GM10266 (cell line): Measurements from ENCODE around the gene FREY1.

ENCODE experiments used
- DNase-seq: peaks from one replicate; pipeline ENCODE4 v3.0.0; 2012; ENCODE audit errors: extremely low spot score
- TF ChIP-seq, protein P1 (sequence below): IDR thresholded peaks from 2 replicates; pipeline ENCODE4 v1.5.1; 2012; ENCODE audit warnings: mild to moderate bottlenecking, low read depth; ENCODE audit not compliant: control insufficient read depth, insufficient read depth; ENCODE audit errors: missing control alignments

FREY1 gene

DNA sequence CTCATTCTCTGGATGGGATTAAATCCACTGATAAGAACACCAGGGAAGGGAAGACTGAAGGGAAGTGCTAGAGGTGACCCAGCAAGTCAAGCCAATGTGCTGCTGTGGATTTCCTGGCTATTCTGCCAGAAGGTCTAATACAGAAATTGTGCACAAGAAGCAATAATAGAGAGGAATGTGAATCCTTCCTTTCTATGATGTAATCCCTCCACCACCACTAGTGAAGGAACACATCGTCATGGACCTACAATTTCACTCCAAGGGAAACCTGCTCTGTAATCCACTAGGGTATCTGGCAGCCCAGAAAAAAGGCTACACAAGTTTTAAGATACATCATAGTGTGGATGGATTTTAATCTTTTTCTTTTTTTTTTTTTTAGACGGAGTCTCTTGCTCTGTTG is 32.8 kb upstream of the FREY1 start:
- TF ChIP-seq, protein P1, sequence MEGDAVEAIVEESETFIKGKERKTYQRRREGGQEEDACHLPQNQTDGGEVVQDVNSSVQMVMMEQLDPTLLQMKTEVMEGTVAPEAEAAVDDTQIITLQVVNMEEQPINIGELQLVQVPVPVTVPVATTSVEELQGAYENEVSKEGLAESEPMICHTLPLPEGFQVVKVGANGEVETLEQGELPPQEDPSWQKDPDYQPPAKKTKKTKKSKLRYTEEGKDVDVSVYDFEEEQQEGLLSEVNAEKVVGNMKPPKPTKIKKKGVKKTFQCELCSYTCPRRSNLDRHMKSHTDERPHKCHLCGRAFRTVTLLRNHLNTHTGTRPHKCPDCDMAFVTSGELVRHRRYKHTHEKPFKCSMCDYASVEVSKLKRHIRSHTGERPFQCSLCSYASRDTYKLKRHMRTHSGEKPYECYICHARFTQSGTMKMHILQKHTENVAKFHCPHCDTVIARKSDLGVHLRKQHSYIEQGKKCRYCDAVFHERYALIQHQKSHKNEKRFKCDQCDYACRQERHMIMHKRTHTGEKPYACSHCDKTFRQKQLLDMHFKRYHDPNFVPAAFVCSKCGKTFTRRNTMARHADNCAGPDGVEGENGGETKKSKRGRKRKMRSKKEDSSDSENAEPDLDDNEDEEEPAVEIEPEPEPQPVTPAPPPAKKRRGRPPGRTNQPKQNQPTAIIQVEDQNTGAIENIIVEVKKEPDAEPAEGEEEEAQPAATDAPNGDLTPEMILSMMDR = no peak
- no peak for DNase-seq

DNA sequence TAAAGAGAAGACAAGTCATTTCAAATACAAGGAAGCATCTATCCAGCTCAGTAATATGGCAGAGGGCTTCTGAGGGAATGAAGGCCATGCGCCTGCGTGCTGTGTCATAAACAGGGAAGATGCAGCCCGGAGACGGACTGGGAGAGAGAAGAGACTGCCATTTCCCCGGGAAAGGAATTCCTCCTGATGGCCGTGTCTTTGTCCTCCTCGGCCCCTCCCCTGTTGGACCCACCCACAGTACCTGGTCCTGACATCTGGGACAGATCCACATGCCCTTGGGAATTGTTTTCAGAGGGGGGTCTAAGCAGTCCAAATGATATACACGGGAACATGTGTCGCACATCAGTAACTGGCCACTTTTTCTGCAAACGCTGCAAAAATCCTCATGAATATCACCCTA is 30.8 kb upstream of the FREY1 start:
- DNase-seq = no peak
- TF ChIP-seq, protein P1 = no peak

DNA sequence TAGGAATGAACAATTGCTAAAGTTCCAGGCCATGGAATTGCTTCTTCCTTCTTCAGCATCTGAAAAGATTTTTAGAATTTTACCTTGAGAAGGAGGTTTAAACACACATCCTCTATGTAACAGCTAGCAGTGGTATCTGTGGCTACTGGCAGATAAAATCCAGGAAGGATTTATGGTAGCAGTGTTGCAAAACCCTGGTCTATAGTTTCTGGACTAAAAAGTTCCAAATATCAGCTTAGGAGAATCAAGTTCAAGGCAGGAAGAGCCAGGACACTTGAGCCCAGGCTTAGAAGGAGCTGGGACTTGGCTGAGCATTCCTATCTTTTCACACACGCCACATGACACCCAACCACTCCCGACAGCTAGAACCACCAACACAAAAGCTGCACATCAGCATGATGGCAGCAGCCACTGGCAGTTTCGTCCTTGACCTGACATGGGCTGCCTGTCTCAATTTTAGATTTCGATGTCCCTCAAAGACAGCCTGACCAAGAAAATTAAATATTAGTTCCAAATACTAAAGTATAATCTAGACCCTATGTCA is 29.5 kb upstream of the FREY1 start:
- TF ChIP-seq, protein P1 = no peak
- no peak for DNase-seq

DNA sequence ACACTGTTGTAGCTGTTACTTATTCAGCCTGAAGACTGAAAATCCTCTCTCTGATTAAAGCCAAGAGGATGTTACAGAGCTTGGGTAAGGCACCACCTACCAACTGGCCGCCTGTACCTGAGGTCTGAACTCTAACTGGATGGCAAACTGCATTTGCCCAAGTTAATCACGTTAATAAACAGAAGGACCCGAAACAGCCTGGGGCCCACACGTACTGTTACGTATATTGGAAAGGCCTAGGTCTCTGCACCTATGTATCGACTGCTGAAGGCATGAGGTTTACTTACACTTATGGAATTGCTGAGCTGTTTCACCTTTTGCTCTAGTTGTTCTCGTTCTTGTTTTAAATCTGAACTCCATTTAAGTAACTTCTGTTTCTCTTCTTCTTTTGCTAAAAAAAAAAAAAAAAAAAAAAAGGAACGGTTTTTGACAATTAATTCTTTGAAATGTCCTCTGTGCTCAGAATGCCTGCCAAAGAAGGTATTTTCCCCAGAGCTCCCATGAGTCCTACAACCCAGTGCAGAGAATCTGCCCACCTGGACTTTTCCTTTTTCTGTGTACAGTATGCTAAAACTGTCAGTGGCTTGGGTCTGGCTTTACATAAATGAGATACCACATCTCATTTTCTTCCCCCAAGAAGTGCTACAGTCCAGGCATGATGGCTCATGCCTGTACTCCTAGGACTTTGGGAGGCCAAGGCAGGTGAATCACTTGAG is 28.4 kb upstream of the FREY1 start:
- no peak for DNase-seq
- TF ChIP-seq, protein P1 = no peak

DNA sequence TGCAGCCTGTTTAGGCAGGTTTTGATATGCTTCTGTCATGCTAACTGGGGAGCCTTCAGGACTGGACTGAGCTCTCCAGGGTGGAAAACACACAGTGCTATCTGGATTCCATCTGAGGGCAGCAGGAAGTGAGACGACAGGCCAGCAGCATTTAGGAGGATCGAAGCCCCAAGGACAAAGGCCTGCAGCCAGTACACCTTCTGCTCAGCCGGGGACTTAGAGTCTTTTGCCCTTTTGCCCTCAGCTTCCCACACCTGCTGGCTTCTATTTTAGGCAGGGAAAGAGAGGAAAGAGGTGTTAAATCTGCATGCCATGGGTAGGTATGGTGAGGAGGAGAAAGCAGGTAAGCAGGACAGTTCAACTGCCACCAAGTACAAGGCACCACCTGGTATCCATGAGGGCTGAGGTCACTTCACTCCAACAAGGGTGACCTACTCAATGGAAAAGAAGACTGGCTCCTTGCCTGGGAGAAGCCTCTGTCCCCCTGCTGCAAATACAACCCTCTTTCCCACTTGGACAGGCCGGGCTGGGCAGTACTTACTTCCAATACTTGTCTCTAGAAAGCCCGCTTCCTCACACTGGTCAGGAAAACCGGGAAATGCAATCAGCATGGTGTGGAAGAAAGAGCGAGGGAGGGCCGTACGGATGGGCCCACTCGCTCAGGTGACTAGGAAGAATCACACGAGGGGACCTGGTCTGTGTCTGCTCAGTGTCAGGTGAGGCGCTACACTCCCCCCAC is 27.7 kb upstream of the FREY1 start:
- TF ChIP-seq, protein P1 = no peak

DNA sequence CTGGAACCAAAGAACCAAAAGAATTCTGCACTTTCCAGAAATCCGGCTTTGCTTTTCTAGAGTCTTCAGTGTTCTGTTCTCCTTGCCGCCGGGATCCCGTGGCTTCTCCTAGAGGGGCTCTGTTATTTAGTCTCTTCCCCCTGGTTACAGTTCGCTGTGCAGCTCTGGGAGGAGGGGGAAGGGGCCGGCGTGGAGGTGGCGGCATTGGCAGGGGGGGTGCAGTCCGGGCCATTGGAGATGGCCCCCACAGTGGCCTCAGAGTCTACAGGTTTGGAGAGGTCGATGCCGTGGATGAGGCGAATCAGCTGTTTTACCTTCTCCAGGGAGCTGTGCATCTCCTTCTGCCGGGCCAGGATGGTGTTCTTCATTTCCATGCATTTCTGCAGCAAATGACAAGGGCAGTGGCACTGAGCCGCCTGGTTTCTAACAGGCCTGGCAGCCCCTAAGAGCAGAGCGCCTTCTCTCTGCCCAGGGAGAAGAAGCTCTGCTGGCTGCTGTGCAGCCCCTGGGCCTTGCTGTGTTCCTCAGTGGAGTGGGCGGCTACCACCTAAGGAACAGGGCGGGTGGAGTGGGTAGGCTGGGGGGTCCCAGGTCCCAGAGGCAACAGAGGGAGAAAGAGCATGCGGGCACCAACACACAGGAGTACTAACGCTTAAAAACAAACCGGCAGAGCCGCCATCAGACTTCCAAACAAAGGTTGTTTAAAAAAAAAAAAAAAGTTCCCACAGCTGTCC is 26.9 kb upstream of the FREY1 start:
- TF ChIP-seq, protein P1 = no peak
- DNase-seq = no peak

More for the DNA sequence above, 27.7 kb upstream of the FREY1 start:
- no peak for DNase-seq
